ENCODE results near the gene C19orf25.

- TF ChIP-seq POU6F1 (CRISPR knock-in tag; IDR thresholded peaks at IDR 0.05; ENCODE audit: borderline replicate concordance, low read depth) (no peak), RARB (CRISPR knock-in tag; IDR thresholded peaks at IDR 0.05) (no peak)
These were observed 2.9 kb upstream of the C19orf25 start for GRCh38 chr19:1481893-1482360.

All from SK-N-SH treated with all-trans-retinoic acid at 6 μM for 48 hours (cell line).